HG03139 (cell line): ENCODE measurements around the gene PWP1.
A peak's percentile ranks its signal among the peaks of the same experiment; 100 is the strongest.

Source experiments
- ATAC-seq: cut with Tn5 transposase; IDR thresholded peaks from one replicate; pipeline ENCODE4 v1.9.1; 2021; ENCODE audit not compliant: unreplicated experiment

The PWP1 gene

DNA sequence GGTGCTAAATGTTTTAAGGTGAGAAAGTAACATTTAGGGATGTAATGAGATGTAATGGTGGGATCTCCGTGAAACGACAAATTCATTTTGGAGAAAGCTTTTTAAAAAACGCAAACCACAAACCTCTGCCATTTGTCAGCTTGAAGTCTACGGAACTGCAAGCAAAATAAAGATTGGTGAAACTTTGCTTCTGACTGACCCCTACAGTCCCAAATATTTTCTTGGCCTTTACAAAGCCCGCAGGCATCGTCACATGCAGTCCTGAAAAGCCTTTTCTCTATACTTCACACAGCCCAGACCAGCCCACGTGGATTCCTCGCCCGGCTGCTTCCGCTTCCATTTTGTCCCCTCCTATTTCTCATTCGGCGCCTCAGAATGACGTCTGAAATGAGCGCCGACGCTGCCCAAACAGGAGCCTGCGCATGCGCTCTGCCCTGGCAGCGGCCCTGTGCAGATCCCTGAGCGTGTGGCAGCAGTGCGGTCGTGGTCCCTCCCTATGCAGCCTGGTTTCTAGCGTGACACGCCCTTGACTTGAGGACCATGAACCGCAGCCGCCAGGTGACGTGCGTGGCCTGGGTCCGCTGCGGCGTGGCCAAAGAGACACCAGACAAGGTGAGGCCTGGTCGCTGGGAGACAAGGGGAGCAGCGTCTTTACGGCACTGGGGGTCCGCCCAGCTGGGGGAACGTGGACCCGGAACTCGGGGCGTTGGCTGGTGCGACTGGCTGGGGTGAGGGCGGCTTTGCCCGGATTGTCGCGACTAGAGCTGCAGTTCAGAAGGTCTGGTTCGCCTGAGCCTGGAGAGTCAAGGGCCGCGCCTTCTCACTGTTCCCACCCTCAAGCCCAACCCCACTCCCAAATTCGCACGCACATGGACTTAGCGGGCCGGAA is at the start of gene PWP1:
Gene PWP1 (plus strand): TSS at position 440 of the 889 bp plus-strand sequence. CDS start 101 bp downstream, at position 541.
- ATAC-seq, result peak; percentile 87

GRCh38 chr12:107641154-107641553 is 44.4 kb upstream of the PWP1 start:
- no peak for ATAC-seq

- ATAC-seq, result no peak
Observed at GRCh38 chr12:107642240-107642639, 43.4 kb upstream of the PWP1 start.

- no peak for ATAC-seq
Observed at GRCh38 chr12:107645630-107646333, 39.8 kb upstream of the PWP1 start.

- no peak for ATAC-seq
Observed at GRCh38 chr12:107646436-107646835, 39.2 kb upstream of the PWP1 start.

GRCh38 chr12:107649661-107650061 is 35.9 kb upstream of the PWP1 start:
- no peak for ATAC-seq

- ATAC-seq, result no peak
Observed at GRCh38 chr12:107650977-107651376, 34.6 kb upstream of the PWP1 start.

DNA sequence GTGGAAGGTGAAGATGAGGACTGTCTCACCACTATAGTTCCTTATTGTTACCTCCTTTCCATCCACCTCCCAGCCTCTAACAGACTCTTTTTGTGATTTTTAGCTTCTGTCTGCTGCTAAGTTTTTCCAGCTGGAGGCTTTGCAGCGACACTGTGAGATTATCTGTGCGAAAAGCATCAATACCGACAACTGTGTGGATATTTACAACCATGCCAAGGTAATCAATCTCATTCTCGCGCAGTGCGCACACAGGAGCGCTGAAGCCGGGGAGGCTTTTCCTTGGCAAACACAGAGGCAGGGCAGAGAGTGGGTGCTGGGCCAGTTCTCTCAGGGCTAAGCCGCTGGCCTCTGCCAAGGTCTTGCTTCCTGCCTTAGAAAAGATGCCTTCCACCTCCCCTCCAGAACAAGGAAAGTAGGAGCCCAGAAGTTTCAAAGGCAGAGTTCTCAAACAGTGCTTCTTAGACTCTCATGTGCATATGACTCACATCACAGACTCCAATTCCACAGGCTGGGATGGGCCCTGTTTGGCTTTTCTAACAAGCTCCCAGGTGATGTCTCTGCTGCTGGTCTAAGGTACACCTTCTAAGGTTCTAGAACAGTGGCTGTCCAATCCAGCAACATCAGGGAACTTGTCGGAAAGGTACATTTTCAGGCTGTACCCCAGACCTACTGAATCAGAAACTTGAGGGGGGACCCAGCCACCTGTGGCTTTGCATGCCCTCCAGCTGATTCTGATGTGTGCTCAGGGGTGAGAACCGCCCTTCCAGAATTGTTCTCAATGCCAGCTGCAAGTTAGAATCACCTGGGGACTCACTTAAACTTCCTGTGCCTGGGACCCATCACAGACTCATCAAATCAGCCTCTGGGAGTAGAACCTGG is 33.8 kb upstream of the PWP1 start:
- no peak for ATAC-seq

- ATAC-seq, result no peak
Observed at GRCh38 chr12:107653519-107653918, 32.1 kb upstream of the PWP1 start.

DNA sequence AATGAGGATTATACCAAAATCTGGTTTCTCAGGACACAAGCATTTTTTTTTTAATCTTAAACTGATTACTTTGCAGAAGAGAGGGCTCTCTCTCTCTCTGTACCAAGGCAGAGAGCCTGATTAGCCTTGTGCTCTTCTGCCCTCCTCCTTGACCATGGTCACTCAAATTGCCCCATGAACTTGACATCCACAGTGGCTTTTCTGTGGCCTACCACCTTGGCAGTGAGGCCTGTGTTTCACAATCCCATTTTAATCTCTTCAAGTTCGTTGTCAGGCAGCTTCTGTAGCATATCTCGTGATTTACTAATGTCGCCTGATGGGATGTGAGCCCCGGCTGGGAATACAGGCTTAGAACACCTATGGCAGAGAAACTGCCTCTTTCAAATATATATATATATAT is 30.7 kb upstream of the PWP1 start:
- no peak for ATAC-seq

DNA sequence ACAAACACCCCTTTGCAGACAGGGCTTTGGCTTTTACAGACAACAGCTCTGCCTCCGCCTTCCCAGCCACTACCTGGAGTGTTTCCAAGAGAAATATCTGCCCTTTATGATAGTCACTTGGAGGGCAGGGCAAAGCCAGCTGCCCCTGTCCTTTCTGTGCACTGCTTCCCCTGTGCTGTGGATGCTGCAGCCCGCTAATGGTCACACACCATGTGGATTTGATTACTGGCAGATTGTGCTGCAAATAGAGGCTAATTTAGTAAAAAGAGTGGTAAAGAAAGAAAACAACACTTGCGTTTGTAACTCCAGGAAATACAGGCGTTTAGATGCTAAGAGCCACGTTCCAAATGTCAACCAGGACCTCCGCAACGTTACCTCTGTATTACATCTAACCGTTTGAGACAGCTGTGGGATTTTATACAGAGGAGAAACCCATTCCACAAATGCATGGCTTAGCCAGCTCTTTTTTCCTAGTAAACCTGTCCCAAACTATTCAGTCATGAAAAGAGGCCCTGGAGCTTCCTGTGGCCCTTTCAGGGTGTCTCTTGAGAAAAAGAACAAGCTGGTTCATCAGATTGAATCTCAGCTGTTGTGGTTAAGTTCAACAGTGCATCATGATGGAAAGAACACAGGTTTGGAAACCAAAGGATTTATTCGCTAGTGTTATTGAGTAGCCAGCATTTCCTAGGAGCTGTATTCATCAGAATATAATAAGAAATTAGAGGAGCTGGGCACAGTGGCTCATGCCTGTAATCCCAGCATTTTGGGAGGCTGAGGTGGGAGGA is 30.1 kb upstream of the PWP1 start:
- no peak for ATAC-seq

GRCh38 chr12:107656302-107656701 is 29.3 kb upstream of the PWP1 start:
- ATAC-seq, result no peak

DNA sequence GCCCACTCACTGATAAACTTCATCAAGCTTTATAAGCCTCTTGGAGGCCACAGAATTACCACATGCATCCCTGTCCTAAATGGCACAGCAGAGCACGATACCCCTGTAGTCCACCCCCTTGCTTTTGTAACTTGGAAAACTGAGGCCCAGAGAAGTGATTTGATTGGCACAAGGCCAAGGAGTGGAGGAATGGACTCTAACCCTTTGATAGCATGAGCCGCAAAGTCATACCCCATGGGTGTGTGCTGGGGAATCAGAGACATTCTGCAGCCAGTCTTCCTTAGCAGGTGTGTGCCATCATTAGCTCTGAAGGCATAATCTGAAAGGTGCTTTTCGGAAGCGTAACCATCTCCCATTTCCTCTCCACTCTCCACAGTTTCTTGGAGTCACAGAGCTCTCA is 28.5 kb upstream of the PWP1 start:
- no peak for ATAC-seq

DNA sequence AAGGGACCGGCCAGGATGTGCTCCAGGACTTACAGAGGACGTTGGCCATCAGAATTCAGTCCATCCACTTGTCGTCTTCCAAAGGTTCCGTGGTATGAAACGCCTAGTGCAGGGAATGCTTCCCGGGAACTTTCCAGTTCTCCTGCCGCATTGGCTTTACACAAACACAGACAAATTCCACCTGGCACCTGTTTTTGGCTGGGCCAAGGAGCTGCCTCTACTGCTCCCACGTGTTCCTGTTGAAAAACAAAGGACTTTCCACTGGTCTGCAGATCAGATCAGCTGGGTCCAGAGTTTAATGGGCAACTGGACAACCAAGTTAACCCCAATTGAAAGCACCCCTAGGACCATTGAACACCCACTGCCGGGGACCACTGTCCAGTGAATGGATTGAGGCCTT is 28.0 kb upstream of the PWP1 start:
- ATAC-seq, result no peak

DNA sequence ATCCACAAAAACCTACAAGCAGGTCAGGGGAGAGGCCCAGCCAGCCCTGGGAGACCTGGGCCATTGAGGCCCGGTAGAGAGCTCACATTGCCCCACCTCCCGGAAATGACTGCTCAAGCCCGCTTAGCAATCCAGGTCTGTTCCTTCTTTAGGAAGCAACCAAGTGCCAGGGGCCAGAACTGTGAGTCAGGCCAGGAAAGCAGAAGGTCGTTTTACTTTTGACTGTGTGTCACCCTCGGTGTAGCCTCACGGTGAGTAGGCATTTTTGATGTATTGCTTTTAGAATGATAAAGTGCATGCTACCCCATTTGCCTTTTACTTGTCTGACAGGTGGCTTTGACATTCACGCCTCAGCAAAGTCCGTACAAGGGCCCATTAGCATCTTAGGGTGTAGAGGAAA is 25.4 kb upstream of the PWP1 start:
- ATAC-seq, result no peak

DNA sequence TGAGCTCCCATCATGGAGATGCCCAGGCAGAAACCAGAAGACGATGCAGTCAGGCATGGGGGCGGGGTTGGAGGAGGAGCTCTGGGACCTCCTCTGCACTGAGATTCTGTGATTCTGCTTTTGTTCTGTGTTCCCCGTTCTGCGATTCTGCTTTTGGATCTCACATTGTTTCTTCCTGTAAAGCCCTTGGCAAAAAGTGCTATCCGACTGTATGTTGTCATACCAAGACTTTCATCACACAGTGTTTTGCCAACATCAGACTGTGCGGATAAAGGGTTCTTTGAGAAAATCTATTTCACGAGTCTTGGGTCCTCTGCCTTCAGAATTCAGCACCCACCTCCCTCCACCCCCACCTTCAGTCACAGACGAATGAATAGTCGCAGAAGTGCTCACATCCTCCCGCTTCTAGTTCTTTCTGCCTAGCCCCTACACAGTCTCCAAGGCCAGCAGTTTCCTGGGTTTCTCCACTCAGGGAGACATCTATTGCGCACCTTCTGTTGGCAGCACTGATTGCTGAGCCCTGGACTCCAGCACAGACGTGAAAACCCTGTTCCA is 24.7 kb upstream of the PWP1 start:
- ATAC-seq, result no peak

GRCh38 chr12:107661830-107662229 is 23.8 kb upstream of the PWP1 start:
- ATAC-seq, result no peak

DNA sequence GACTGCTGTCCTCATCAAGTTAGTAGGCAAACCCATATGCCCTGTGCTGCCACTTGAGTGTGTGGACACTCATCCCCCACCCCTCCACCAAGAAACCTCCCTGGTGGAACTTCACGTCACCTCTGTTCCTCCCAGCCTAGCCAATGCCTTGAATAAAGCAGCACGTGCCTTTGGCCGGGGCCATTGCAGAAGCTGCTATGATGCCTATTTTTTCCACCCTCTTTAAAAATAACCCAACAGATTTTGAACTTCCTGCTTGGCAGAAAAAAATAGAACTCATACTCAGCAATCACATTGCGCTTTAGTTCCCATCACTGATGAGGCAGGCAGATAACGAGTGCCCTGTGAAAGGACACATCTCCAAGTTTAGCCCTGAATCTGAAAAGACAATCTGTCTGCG is 23.1 kb upstream of the PWP1 start:
- ATAC-seq, result no peak

DNA sequence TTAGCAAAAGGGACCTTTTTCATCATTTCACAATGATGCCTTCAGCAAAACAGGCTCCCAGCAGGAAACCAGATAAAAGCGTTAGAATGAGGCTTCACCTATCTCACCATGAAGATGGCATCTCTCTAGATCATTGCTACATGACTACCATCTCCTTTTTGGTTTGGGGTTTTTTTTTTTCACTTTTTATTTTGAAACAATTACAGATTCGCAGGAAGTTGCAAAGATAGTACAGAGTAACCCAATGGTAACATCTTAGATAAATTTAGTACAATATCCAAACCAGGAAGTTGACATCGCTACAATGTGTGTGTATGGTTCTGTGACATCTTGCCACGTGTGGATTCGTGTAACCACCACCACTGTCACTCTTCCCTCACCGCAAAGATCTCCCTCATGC is 22.3 kb upstream of the PWP1 start:
- no peak for ATAC-seq

DNA sequence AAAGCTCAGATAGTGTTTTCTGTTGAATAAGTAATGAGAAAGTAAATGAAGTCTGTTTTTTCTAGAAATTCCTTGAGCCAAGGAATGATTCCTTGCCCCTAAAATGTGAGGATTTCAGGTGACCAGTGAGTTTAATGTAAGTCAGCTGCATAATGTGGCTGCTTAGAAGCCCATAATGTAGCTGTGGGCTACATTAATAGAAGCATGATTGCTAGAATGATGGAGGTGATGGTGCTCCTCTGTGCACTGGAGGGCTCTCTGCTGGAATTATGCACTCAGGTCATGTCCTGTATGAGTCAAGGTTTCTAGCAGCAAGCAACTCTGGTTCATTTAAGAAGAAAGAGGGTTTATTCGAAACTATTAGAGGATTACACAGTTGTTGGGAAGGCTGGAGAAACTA is 19.6 kb upstream of the PWP1 start:
- ATAC-seq, result no peak
